GM13977 (cell line): ENCODE results near the gene RELCH.

Experiments used
- DNase-seq: peaks from one replicate; pipeline ENCODE4 v3.0.0; 2012; ENCODE audit warnings: low spot score
- CTCF ChIP-seq: IDR thresholded peaks from 2 replicates; pipeline ENCODE4 v1.5.1; 2012; ENCODE audit warnings: mild to moderate bottlenecking, control low read depth; ENCODE audit not compliant: insufficient read depth; ENCODE audit errors: extremely low read depth, missing control alignments
- in situ Hi-C: fragments of 300-500 bp; cut with MboI; formaldehyde crosslinking; loops from one replicate; pipeline ENCODE4 v1.12.0; 2022; ENCODE audit warnings: low sequenced_read_pairs, low pct_unique_long_range_greater_than_20kb, mixed read lengths, inconsistent platforms; ENCODE audit not compliant: unreplicated experiment

RELCH gene

DNA sequence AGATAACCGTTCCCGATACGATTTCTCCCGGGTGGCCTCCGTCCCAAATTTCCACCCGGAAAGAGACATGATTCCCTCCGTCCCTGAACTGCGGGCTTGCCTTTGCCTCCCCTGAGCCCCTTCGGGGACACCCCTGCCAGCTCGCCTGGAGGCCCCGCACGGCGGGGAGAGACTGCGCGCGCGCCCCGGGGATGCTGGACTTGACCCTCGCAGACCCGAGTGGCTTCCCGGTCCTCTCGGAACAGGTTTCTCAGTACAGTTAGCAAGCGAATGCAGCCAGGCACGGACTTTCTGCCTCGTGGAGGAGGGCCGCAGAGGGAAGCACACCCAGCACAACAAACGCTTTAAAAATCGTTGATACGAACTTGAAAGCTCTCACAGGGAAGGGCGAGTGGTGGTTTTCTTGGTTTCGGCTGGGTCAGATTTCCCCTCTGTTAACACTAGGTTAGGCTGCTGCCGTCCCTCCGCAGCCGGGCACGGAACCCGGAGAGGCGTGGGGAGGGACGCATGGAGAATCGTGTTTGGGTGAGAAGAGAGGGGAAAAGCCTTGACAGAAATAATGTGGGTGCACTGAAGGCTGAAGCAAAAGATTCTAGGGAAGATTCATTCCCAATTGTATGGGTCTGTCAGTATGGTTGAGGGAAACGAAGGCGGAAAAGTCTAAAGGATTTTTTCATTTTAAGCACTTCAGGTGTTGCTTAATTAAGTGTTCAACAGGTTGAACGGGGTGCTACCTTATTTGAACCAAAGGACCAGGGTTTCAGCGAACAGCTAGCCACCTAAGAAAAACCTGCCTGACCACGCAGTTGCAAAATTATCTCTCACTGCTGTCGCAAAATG lies 139.0 kb downstream of the RELCH start:
- TF ChIP-seq CTCF: no peak
- in situ Hi-C loops: no loop called here
- peak; percentile 51 for DNase-seq

GRCh38 chr18:62326646-62327348 lies 139.7 kb downstream of the RELCH start:
- in situ Hi-C loops: no loop called here
- DNase-seq: no peak
- TF ChIP-seq CTCF: no peak

GRCh38 chr18:62327977-62328376 lies 140.9 kb downstream of the RELCH start:
- in situ Hi-C loops: no loop called here
- no peak for DNase-seq
- no peak for TF ChIP-seq CTCF

DNA sequence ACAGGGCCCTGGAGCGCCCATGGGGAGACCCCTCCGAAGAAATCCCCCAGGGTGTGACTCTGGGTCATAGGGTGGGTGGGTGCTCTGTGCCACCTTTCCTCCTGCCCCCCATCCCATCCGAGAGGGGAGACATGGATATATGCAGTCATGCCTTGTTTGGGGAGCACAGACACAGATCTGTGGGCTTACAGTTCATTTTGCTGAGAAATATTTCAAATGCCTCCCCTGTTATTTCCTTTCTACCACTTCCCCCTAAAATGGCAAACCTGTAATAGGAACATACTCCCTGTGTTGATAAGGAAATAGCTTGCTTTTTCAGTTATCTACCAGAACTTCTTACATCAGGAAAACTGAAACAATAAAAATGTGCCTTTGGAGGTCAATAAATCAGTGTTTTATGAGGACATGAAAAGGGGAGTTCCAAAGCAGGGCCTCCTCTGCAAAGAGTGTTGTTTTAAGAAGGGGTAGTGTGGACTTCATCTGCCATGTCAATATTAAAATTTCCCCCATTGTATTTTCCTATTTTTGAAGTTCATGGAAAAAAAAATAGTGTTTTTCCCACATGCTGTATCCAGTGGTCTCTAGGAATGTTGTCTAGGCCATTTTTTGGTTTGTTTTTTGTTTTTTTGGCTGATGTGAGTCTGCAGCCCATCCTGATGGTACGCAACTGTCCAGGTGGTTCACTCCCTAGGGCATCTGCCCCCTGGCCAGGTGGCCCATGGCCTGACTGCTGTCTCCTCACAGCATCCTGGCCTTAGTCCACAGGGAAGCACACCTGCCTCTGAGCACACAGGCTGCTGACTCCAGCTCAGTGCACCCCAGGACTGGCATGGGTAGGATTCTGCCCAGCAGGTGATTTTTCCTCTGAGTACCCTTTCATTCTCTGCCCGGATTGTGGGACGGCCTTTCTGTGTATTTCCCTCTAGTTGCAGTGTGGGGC lies 141.8 kb downstream of the RELCH start:
- in situ Hi-C loops: no loop called here
- DNase-seq: no peak
- no peak for TF ChIP-seq CTCF

GRCh38 chr18:62329691-62330454 lies 142.8 kb downstream of the RELCH start:
- in situ Hi-C loops: no loop called here
- DNase-seq: no peak
- TF ChIP-seq CTCF: no peak

- in situ Hi-C loops: no loop called here
- no peak for TF ChIP-seq CTCF
These were observed 143.6 kb downstream of the RELCH start for GRCh38 chr18:62330650-62331049.

More at GRCh38 chr18:62330650-62331049, 143.6 kb downstream of the RELCH start:
- no peak for DNase-seq
